Right lung (tissue), 10 donors: Measurements from ENCODE around the gene RALGDS. TPM values are rescaled to one million over a fixed set of nuclear protein-coding genes. Genes with fewer than 3 reads are reported as not detected.
"Not testable (repeated sequence)": the region's sequence is repeated elsewhere in the genome, so short reads cannot be mapped to it uniquely, and the experiment has no call there.

Source experiments
- DNase-seq, 2 donors: peaks; one replicate each; pipeline ENCODE4 v3.0.0-alpha.2; 2013
- long read RNA-seq, 8 donors: transcript quantifications; one replicate each; lab custom pipeline, GENCODE V29; 2026
- polyA plus RNA-seq, 5 donors: library from polyadenylated mRNA; unstranded; fragments of 120-200 nt; gene quantifications; one replicate each; pipeline versions ENCODE4 v1.2.1 to v1.2.3, GENCODE V29; 2013; ENCODE audit warnings: inconsistent platforms in 1 of 5, low replicate concordance in 1 of 5; ENCODE audit not compliant: insufficient read length in 5 of 5, insufficient read depth in 1 of 5

RALGDS gene
- polyA plus RNA-seq: 10 to 100 TPM; 39.2 to 53.3 (median 47.0) TPM
- long read RNA-seq, donor 1, partial matches to known transcripts: 0 of 6 reads
- long read RNA-seq, donor 1, other reads (novel, unspliced or antisense): 0 of 6 reads
- long read RNA-seq, donor 2, partial matches to known transcripts: 0 of 3 reads
- long read RNA-seq, donor 2, other reads (novel, unspliced or antisense): 0 of 3 reads
- long read RNA-seq, donor 3, partial matches to known transcripts: 0 of 3 reads
- long read RNA-seq, donor 3, other reads (novel, unspliced or antisense): 0 of 3 reads
- long read RNA-seq, donor 4, full-length matches to known transcripts: 4 of 4 reads
- long read RNA-seq, donor 4, partial matches to known transcripts: 0 of 4 reads
- long read RNA-seq, donor 4, other reads (novel, unspliced or antisense): 0 of 4 reads
- long read RNA-seq, donor 5, partial matches to known transcripts: 0 of 5 reads
- long read RNA-seq, donor 5, other reads (novel, unspliced or antisense): 0 of 5 reads
- long read RNA-seq, donor 6, partial matches to known transcripts: 0 of 6 reads
- long read RNA-seq, donor 6, other reads (novel, unspliced or antisense): 0 of 6 reads
- long read RNA-seq, donor 7, partial matches to known transcripts: 0 of 10 reads
- long read RNA-seq, donor 7, other reads (novel, unspliced or antisense): 5 of 10 reads
- long read RNA-seq, donor 8, partial matches to known transcripts: 0 of 2 reads
- long read RNA-seq, donor 8, other reads (novel, unspliced or antisense): 0 of 2 reads

DNA sequence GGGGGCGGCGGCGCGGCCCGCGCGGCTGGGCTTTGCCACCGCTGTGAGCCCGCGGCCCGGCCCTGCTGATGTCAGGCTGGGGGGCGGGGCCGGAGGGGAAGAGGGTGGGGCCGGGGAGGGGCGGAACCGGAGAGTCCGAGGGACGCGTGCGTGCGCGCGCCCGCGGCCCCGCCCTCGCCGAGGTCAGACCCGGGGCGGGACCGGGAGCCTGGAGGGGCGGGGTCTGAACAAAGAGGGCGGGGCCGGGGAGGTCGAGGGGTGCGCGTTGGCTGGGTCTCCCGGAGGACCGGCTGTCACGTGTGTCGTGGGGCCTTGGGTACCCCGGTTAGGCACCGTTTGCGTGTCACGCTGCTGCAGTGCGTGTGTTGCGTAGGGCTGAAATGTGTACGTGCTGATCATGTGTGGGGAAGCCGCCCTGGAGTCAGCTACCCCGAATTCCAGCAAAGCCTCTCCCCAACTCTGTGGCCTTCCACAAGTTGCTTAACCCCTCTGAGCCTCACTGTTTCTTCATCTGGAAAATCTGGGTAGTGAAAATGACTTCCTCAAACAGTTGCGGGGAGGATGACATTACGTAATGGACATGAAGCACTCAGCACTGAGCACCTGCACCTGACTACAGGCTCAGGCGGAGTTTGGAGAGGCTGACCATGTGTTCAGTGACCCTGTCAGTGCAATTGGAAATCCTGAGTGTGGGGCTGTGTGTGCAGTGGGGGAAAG is at the start of gene RALGDS:
Gene RALGDS, minus strand, starts transcription at position 43 of the 717 bp plus-strand sequence. CDS start 86 bp downstream, outside the sequence.
- DNase-seq: peak; percentile 80 to 86

DNA sequence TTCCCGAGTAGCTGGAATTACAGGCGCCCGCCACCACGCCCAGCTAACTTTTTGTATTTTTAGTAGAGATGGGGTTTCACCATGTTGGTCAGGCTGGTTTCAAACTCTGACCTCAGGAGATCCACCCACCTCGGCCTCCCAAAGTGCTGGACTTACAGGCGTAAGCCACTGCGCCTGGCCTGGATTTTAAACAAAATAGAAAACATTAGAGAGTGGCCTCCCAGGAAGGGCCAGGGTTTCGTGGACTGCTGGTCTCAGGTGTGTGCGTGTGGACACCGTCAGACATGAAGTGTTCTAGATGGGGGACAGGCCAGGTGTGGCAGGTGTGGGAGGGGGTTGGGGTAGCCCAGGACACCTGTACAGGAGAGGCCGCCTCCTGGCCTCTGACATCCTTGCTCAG is 49.7 kb upstream of the RALGDS start:
- DNase-seq: no peak

DNA sequence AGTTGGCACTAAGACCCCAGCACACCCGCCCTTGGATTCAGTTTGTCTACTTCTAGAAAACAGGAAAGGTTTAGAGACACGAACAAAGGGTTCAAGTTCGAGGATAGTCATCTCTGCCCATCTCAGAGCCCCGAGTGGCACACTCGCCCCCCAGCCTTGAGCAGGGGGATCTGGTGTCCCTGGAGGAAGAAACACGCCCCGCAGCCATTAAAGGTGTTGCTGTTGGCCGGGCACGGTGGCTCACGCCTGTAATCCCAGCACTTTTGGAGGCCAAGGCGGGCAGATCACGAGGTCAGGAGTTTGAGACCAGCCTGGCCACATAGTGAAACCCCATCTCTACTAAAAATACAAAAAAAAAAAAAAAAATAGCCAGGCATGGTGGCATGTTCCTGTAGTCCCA is 48.6 kb upstream of the RALGDS start:
- not testable (repeated sequence) for DNase-seq

DNA sequence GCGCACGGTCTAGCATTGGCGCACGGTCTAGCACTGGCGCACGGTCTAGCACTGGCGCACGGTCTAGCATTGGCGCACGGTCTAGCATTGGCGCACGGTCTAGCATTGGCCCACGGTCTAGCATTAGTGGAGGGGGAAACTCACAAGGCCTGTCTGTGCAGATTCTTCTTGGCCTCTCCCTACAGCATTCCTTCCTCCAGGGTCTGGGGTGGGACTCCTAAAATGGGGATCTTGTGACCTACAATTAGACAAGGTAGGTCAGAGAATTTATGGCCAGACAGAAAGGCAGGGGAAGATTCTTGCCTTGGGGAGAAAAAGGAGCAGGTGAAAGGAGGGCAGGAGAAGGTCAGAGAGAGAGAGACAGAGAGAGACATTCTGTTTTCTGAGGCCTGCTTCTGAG is 48.1 kb upstream of the RALGDS start:
- DNase-seq: no peak

DNA sequence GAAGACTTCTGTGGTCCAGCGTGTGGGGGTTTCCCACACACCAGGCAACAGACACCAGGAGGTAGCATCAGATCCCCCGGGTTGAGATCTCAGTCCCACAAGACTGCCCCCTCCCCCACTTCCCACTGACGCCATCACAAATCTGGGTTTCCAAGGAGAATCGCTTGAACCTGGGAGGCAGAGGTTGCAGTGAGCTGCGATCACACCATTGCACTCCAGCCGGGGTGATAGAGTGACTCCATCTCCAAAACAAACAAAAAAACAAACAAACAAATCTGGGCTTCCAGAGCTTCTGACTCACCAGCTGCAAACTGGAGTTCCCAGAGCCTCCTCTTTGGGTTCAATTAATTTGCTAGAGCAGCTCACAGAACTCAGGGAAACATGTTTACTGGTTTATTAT is 47.4 kb upstream of the RALGDS start:
- DNase-seq: no peak

DNA sequence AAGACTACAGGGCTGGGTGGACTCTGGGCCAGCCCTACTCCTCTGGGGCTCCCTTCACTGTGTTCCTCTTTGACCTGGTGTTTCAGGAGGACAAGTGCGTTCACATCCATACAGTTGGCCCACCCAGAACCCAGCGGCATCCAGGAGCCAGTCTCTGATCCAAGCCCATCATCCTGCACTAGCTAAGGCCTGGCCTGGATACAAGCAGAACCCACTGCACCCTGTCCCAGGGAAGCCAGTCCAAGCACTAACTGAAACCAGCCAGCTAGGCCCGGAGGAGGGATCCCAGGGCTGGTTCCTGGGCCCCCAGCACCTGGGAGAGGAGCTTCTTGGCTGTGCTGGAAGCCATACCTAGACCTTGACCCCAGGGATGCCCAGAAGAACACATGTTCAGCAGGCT is 46.7 kb upstream of the RALGDS start:
- DNase-seq: no peak

DNA sequence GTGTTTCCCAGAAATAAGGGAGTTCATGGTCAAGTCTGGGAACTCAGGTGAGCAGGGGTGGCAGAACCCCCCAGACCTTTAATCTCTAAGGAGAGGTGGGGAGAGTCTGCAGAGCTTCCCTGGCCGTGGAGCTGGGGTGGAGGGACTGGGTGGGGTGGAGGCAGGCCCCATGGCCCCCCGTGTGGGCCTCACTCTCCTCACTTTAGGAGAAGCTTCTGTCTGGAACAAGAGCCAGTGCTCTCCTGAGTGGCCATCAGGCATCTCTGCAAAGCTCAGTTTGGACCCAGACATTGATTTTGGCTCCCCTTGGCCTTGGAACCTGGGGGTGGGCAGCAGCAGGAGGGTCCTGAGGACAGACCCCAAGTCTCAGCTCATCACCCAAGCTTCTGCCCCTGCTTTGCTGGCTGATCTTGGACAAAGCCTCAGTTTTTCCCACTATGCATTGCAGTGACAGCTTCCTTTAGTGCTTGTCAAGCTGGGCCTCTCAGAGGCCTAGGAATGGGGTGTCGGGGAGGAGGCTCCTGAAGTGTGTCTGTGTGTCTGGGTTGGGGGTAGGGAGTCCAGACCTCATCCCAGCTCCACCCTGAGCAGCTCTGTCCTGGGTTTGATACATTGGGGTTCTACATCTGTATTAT is 46.2 kb upstream of the RALGDS start:
- DNase-seq: no peak

DNA sequence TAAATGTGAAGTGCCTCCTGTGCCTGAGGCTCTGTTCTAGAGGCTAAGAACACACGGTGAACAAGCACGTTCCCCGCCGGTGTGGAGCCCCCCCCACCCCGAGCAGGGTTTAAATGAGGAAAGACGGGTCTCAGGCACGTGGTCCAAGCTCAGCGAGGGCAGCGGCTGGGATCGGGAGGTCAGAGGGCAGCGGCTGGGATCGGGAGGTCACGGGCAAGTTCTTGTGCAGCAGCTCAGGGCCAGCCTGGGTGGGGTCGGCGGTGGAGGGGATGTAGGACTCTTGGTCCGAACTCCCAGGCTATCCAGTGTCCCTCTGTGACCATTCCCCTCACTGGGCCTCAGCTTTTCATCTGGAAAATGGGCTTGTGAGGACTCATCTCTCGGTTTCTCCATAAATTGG is 45.4 kb upstream of the RALGDS start:
- no peak for DNase-seq

DNA sequence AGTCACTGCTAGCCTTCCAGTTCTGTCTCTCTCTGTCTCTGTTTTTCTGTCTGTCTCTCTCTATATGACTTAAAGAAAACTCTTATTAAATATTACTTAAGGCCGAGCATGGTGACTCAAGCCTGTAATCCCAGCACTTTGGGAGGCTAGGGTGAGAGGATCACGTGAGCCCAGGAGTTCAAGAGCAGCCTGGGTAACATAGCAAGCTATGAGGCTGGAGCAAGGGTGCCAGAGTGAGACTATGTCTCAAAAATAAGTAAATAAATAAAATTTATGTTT is 44.4 kb upstream of the RALGDS start:
- DNase-seq: no peak

DNA sequence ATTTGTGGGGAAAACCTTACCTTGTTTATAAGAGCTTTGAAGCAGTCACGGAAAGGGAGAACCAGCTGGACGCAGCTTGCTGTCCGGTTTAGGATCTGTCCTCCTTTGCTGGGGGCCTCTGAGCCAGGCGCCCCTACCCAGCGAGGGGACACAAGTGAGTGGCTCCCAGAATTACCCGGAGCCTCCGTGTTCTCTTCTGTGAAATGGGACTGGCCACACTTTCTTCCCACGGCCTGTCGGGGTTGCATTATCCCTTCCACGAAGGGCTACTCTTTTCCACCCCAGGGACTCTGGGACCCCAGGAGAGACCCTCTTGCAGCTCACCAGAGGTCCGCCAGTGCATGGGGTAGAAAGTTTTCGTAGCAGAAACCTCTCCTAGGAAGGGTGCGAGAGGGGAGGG is 43.2 kb upstream of the RALGDS start:
- DNase-seq: no peak

DNA sequence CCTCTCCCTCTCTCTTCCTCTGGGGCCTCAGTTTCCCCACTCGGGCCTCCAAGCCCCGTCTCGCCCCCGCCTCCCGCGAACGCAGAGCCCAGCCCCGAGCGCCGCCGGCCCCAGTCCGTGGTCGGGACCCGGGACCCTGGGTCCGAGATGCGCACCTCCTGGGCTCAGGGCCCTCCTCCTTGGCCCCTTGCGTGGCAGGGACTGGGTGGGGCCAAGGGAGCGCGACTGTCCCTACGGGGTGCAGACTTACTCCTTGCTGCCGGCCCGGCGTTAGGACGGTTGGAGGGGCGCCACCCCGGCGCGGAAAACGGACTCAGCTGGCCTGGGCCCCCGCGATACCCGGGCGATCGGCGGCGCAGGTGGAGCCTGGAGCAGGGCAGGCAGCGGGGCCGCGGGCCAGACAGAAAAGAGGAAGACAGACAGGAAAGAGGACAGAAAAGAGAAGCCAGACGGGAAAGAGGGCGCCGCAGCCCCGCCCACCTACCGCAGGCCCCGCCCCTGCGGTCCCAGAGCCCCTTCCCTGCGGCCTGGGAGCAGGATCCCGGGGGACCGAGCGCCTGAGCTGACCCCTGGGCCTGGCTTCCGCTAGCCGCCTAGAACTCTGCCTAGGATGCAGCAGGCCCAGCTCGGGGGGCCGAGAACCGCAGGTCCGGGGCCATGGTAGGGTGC is 42.6 kb upstream of the RALGDS start, which contains the start of gene GBGT1:
Gene GBGT1, minus strand, starts transcription at position 411 of the 669 bp plus-strand sequence. CDS start 1,502 bp downstream, outside the sequence.
- DNase-seq: no peak

DNA sequence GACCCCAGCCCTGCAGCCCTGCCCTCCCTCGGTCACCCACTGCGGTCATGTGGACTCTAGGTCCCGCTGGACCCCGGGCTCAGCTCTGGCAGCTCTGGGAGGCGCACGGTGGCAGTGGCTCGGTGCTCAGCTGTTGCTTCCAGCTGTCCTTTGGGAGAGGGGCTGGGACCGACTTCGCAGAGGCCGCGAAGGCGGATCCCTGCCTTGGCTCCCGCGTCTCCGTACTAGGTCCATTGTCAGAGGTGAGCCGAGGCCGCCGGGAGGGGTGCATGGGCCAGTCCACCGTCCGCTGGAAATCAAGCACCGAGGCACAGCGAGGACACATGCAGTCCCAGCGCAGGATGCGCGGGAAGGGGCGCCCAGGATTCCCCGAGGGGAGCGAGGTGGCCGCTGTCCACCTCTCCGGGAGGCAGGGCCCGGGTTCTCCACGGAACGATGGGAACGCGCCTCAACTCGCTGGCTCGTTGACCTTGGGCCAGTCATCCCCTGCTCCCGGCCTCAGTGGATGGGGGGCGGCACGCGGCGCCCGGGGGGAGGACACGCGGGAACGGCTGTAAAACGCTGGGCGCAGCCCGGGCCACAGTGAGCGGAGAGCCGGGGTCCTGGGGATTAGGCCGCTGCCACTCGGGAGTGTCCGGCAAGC is 41.9 kb upstream of the RALGDS start:
- no peak for DNase-seq

DNA sequence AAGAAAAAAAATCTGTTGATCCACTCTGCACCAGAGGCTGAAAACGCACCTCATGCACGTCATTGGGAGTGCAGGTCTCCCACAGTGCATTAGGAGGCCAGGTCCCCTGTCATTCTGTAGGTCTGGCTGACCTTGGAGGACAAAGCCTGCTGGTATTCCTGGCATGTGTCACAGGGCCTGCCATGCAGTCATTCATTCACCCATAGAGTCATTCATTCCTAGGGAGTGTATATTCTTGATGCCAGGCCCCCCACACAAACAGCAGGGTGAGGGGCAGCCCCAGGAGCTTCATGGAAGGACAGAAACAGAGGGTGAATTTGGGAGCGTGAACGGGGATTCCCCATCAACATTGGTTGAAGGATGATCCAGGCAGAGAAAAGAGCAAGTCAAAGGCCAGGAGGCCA is 40.5 kb upstream of the RALGDS start:
- DNase-seq: no peak

DNA sequence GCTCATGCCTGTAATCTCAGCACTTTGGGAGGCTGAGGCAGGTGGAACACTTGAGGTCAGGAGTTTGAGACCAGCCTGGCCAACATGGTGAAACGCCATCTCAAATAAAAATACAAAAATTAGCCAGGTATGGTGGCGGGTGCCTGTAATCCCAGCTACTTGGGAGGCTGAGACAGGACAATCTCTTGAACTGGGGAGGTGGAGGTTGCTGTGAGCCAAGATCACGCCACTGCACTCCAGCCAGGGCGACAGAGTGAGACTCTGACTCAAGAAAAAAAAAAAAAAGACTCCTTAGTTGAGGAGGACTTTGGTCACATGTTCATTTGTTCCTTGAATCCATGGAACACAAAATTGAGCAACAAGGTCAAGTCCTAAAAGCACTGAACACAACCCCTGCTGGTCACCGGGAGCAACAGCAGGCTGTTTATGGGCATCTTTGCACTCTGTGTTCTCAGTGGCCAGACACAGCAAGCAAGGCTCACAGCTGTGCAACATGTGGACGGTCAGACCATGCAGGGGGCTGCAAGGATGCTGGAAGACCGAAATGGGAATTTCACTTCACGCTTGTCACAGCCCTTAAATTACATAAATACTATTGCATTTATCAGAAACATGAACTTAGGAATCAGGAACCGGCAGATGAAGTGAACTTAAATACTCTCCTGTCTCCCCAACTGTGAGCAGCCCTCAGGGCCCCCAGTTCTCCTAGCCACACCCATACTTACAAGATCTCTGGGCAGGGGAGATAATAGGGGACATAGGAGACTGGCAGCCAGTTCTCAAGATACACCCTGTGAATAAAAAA is 39.9 kb upstream of the RALGDS start:
- DNase-seq: no peak

DNA sequence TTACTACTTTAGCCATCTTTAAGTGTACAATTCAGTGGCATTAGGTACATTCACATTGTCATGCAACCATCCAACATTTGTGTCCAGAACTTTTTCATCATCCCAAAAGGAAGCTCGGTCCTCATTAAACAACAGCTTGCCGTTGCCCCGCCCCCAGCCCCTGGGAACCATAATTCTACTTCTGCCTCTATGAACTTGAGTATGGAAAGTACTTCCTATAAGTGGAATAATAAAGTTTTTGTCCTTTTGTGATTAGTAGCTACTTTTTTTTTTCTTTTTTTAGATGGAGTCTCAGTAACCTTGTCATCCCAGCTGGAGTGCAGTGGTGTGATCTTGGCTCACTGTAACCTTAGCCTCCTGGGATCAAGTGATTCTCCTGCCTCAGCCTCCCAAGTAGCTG is 37.7 kb upstream of the RALGDS start:
- no peak for DNase-seq

DNA sequence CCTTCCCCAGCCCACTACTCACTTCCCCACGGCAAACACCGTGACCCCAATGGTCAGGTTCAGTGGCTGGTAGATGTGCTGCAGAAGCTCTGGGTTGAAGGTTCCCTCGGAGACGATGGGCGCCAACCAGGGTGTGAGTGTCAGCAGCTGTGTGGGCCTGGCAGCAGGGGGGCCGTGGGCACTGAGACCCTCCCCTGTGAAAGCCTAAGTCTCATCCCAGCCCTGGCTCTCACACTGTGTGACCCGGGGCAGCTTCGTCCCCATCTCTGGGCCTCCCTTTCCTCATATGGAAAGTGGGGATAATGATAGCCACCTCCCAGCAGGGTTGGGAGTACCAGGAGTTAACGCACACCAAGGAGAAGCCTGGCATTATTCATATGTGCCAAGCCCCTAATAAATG is 34.1 kb upstream of the RALGDS start:
- no peak for DNase-seq

DNA sequence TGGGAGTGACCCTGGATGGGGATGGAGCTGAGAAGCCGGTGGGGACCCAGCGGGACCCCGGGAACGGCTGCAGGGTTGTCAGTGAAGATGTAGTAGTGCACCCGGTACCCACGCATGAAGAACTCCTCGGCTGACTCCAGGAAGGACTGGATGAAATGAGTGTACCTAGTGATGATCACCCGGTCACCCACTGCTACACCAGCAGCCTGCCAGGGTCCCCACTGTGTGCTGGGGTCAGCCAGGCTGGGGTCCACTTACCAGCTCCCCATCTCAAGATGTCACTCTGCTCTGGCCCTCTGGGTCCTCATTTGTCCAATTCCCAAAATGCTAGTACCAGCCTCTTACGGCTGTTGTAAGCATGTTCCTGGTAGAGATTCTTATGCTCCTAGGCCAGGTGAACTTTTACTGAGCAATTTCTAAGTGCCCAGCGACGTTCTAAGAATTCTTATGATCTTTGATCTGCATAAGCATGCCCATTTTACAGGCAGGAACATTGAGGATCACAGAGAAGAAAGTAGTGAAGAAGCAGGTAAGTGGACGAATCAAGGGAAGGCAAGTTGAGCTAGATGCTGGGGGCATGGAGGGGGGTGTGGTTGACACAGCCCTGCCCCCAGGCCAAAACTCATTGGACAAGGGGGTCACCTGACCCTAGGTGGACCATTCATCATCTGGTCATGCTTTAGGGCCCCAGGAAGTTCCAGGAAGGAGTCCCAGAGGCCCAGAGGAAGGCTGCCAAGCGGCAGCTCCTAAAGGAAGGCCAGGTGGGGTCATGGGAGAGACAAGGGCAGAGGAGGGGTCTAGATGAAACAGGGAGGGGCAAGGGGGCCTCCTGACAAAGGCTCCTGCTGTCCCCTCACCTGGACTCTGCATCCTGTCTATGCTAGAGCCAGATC is 33.3 kb upstream of the RALGDS start:
- DNase-seq: no peak

DNA sequence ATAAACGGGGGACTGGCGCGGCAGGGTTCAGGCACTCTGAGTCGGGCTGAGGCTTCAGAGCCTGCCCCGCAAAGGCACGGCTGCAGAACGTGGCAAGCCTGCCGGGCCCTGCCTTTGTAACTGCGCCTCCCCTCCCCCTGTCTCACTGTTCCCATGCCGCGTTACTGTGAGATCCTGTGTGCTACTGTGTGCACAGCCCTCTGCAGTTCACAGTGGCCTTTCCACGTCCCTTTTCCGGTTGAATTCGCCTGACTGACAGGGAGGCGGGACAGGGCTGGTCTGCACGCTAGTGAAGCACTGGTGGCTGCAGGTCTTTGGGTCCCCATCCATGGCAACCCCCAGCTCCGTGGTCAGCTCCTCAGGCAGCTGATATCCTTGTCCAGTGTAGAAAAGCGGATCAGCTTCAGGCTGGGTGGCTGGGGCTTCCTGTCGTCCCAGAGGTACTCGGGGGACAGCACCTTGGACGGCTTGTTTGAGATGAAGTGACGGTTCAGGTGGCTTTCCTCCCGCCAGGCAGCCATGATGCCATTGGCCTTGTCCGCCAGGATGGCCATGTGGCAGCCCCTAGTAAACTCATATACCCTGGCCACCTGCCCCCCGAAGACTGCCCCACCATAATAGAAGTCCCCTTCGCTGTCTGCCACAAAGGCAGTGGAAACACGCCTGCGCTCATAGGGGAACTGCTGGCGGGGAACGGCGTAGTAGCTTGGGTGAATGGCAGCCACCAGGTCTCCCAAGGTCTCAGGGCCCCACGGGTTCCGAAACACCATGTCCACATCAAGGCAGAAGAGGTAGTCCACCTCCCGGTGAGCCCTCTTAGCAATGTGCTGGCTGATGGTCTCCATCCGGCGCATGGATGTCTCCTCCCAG is 32.4 kb upstream of the RALGDS start:
- no peak for DNase-seq
